CD14-positive monocyte (primary cell): Measurements from ENCODE around the gene SIM2. TPM values are rescaled to one million over a fixed set of nuclear protein-coding genes. Genes with fewer than 3 reads are reported as not detected.

Experiments used
- DNase-seq, 3 donors: peaks; one replicate each; pipeline ENCODE4 v3.0.0-alpha.2; 2011 to 2022
- H2AFZ ChIP-seq: 2 replicates; pipeline ENCODE4 v1.6.0; 2012; ENCODE audit warnings: mild to moderate bottlenecking, low read depth, low read length, inconsistent platforms; ENCODE audit not compliant: insufficient read depth, poor library complexity, severe bottlenecking
- H3K27ac ChIP-seq, 2 donors: 1 replicate in 1 of 2; 2 replicates in 1 of 2; pipeline ENCODE4 v1.5.1; 2012 to 2013; ENCODE audit warnings: low read length in 2 of 2, control low read depth in 1 of 2, inconsistent platforms in 1 of 2, low read depth in 1 of 2, mild to moderate bottlenecking in 1 of 2
- H3K27me3 ChIP-seq, 2 donors: one replicate each; pipeline versions ENCODE4 v1.6.0 to v1.6.1; 2011 to 2013; ENCODE audit warnings: low read length in 2 of 2; ENCODE audit not compliant: control insufficient read depth in 2 of 2, insufficient read depth in 2 of 2
- H3K36me3 ChIP-seq, 2 donors: replicated peaks in 1 of 2; 1 replicate in 1 of 2; 2 replicates in 1 of 2; pipeline versions ENCODE4 v1.5.1 to v1.6.1; 2012 to 2013; ENCODE audit warnings: low read length in 2 of 2, control low read depth in 1 of 2, inconsistent platforms in 1 of 2, mild to moderate bottlenecking in 1 of 2; ENCODE audit not compliant: insufficient read depth in 2 of 2, control insufficient read depth in 1 of 2
- H3K4me1 ChIP-seq, 2 donors: 1 replicate in 1 of 2; 2 replicates in 1 of 2; pipeline versions ENCODE4 v1.5.1 to v1.6.1; 2012 to 2013; ENCODE audit warnings: low read length in 2 of 2, control low read depth in 1 of 2, inconsistent platforms in 1 of 2, mild to moderate bottlenecking in 1 of 2, moderate library complexity in 1 of 2; ENCODE audit not compliant: insufficient read depth in 2 of 2, control insufficient read depth in 1 of 2
- H3K4me2 ChIP-seq: replicated peaks from 2 replicates; pipeline ENCODE3; 2012; ENCODE audit warnings: low read length, moderate library complexity, mild to moderate bottlenecking; ENCODE audit not compliant: poor library complexity, severe bottlenecking; ENCODE audit errors: extremely low read depth
- H3K4me3 ChIP-seq, 3 experiments: fragments of 200-600 bp in 1 of 3; sonication (generic) in 1 of 3; replicated peaks in 1 of 3; 1 replicate in 2 of 3; 2 replicates in 1 of 3; pipeline ENCODE4 v1.5.1; 2011 to 2013; ENCODE audit warnings: low read length in 3 of 3, mild to moderate bottlenecking in 3 of 3, control low read depth in 2 of 3, low read depth in 2 of 3, inconsistent platforms in 1 of 3, moderate library complexity in 1 of 3
- H3K79me2 ChIP-seq: 2 replicates; pipeline ENCODE4 v1.6.0; 2012; ENCODE audit warnings: mild to moderate bottlenecking, control low read depth, inconsistent platforms, low read length, moderate library complexity; ENCODE audit not compliant: insufficient read depth
- H3K9ac ChIP-seq: 2 replicates; pipeline ENCODE4 v1.6.0; 2017; ENCODE audit warnings: low read length, mild to moderate bottlenecking; ENCODE audit not compliant: insufficient read depth, poor library complexity, severe bottlenecking
- H3K9me3 ChIP-seq, 2 donors: replicated peaks in 1 of 2; 1 replicate in 1 of 2; 2 replicates in 1 of 2; pipeline versions ENCODE4 v1.5.1 to v1.6.1; 2012 to 2013; ENCODE audit warnings: low read length in 2 of 2, control low read depth in 1 of 2; ENCODE audit not compliant: control insufficient read depth in 1 of 2, insufficient read depth in 1 of 2
- H4K20me1 ChIP-seq: 2 replicates; pipeline ENCODE4 v1.6.0; 2012; ENCODE audit warnings: mild to moderate bottlenecking, low read length, control low read depth, moderate library complexity; ENCODE audit not compliant: insufficient read depth
- H3K27ac Mint-ChIP-seq, 7 donors: one replicate each; pipeline ENCODE4 v1.8.0; 2020; ENCODE audit warnings: mild to moderate bottlenecking in 7 of 7, mixed read lengths in 7 of 7, moderate library complexity in 6 of 7, inconsistent platforms in 2 of 7
- H3K27me3 Mint-ChIP-seq, 3 donors: one replicate each; pipeline ENCODE4 v1.8.0; 2021 to 2022; ENCODE audit warnings: low read depth in 3 of 3, mild to moderate bottlenecking in 3 of 3, mixed read lengths in 3 of 3, moderate library complexity in 3 of 3, inconsistent platforms in 1 of 3
- H3K36me3 Mint-ChIP-seq, 2 donors: one replicate each; pipeline ENCODE4 v1.8.0; 2020; ENCODE audit warnings: mixed read lengths in 2 of 2, inconsistent platforms in 1 of 2, mild to moderate bottlenecking in 1 of 2
- H3K4me1 Mint-ChIP-seq: one replicate; pipeline ENCODE4 v1.8.0; 2020; ENCODE audit warnings: mild to moderate bottlenecking, mixed read lengths
- H3K4me3 Mint-ChIP-seq, 2 donors: one replicate each; pipeline ENCODE4 v1.8.0; 2020; ENCODE audit warnings: mild to moderate bottlenecking in 2 of 2, mixed read lengths in 2 of 2, moderate library complexity in 1 of 2
- H3K9me3 Mint-ChIP-seq, 7 donors: one replicate each; pipeline ENCODE4 v1.8.0; 2020 to 2022; ENCODE audit warnings: mixed read lengths in 7 of 7, mild to moderate bottlenecking in 6 of 7, moderate library complexity in 6 of 7, inconsistent platforms in 2 of 7
- WGBS: methylation state at CpG from one replicate; pipeline ENCODE4 v1.1.5; 2013; ENCODE audit warnings: missing lambda C conversion rate; ENCODE audit not compliant: insufficient coverage; 5-methylcytosine and 5-hydroxymethylcytosine counted together
- intact Hi-C, 2 donors: fragments of 100-400 bp; cut with micrococcal nuclease; formaldehyde crosslinking; loops; one replicate each; pipeline versions ENCODE4 v1.15.0 to v1.15.1; 2023
- polyA plus RNA-seq, 3 donors: library from polyadenylated mRNA; depleted of rRNA in 1 of 3; unstranded in 2 of 3; stranded (reverse) in 1 of 3; fragments of 300-500 nt in 2 of 3; fragments of >200 nt in 1 of 3; fragmentation: Illumina TruSeq in 2 of 3; gene quantifications; 1 replicate in 2 of 3; 2 replicates in 1 of 3; pipeline ENCODE4 v1.2.3, GENCODE V29; 2012 to 2021
- TF ChIP-seq, protein P1 (sequence below): fragments of 200-600 bp; IDR thresholded peaks from one replicate; pipeline ENCODE4 v1.8.0; 2022; ENCODE audit warnings: antibody characterized with exemption, mild to moderate bottlenecking

Gene SIM2
- polyA plus RNA-seq, 3 donors = not detected

DNA sequence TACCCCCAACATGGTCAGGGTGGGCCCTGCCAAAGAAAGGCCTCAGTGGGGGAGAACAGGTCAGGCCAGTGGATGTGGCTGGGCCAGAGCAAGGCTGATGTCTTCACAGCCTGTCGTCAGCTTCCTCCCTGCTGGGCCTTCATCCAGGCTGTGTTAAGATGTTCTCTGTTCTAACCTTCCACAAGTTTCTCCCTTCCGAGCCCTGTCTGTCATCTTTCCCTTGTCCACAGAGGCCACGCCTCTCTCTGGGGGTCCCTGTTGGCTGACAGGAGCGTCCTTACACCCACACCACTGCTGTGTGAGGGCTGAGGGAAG is 36.2 kb downstream of the SIM2 start:
- H3K36me3 ChIP-seq = no peaks in the 10 kb centered on the region
- peaks cover 8 to 19% (median 16%) of the 10 kb centered on the region in 3 donors for H3K27me3 Mint-ChIP-seq
- no peaks in the 10 kb centered on the region for H3K4me1 Mint-ChIP-seq
- TF ChIP-seq, protein P1, sequence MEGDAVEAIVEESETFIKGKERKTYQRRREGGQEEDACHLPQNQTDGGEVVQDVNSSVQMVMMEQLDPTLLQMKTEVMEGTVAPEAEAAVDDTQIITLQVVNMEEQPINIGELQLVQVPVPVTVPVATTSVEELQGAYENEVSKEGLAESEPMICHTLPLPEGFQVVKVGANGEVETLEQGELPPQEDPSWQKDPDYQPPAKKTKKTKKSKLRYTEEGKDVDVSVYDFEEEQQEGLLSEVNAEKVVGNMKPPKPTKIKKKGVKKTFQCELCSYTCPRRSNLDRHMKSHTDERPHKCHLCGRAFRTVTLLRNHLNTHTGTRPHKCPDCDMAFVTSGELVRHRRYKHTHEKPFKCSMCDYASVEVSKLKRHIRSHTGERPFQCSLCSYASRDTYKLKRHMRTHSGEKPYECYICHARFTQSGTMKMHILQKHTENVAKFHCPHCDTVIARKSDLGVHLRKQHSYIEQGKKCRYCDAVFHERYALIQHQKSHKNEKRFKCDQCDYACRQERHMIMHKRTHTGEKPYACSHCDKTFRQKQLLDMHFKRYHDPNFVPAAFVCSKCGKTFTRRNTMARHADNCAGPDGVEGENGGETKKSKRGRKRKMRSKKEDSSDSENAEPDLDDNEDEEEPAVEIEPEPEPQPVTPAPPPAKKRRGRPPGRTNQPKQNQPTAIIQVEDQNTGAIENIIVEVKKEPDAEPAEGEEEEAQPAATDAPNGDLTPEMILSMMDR = no peak
- WGBS = no CpG with 5 or more reads among the region's 4 CpGs
- peaks cover 0 to 9% (median 2%) of the 10 kb centered on the region in 7 donors for H3K9me3 Mint-ChIP-seq
- H3K27me3 ChIP-seq = peaks cover 0 to 6% of the 10 kb centered on the region in 2 donors
- no peaks in the 10 kb centered on the region for H3K9me3 ChIP-seq
- intact Hi-C loops = no loop called here
- no peaks in the 10 kb centered on the region for H4K20me1 ChIP-seq
- H3K36me3 Mint-ChIP-seq = no peaks in the 10 kb centered on the region
- no peaks in the 10 kb centered on the region for H3K4me1 ChIP-seq
- H3K27ac ChIP-seq = no peak overlapping the region
- no peak for DNase-seq
- H3K4me3 Mint-ChIP-seq = no peak overlapping the region
- H3K79me2 ChIP-seq = no peaks in the 10 kb centered on the region
- H3K9ac ChIP-seq = no peak overlapping the region
- no peak overlapping the region for H2AFZ ChIP-seq
- no peak overlapping the region for H3K4me2 ChIP-seq
- H3K27ac Mint-ChIP-seq = no peak overlapping the region
- no peak overlapping the region for H3K4me3 ChIP-seq

DNA sequence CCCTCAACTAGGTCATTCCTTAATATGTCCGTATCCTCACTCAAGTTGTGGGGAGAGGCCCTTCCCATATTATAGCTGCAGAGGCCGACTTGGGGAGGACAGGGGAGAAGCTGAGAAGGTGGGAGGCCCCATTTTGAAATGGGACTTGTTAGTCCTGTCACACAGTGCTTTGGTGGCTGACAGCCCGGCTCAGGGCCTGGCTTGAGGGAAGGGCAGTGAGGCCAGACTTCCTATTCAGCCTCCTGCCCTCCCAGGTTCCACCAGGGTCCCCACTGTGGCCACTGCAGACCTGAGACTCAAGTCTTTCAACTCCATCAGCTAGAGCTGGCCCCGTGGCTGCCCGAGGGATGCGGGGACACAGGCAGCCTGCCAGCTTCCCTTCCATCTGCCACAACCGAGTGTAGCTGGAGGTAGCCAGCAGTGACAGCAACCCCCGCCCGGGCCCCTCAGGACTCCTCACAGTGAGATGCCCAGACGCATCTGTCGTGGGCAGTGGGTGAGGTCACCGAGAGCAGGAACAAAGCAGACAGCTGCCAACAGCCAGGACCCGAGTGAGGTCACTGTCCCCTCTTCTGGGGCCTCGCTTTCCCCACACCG is 36.9 kb downstream of the SIM2 start:
- H3K9me3 ChIP-seq = no peaks in the 10 kb centered on the region
- no peak overlapping the region for H3K27ac Mint-ChIP-seq
- TF ChIP-seq, protein P1 = no peak
- H3K27me3 ChIP-seq = peaks cover 0 to 6% of the 10 kb centered on the region in 2 donors
- no peaks in the 10 kb centered on the region for H4K20me1 ChIP-seq
- H3K27ac ChIP-seq = no peak overlapping the region
- H3K79me2 ChIP-seq = no peaks in the 10 kb centered on the region
- H3K4me2 ChIP-seq = no peak overlapping the region
- H3K4me3 ChIP-seq = no peak overlapping the region
- H3K27me3 Mint-ChIP-seq = peaks cover 8 to 19% (median 15%) of the 10 kb centered on the region in 3 donors
- H3K4me1 Mint-ChIP-seq = no peaks in the 10 kb centered on the region
- no peak overlapping the region for H3K9ac ChIP-seq
- no peaks in the 10 kb centered on the region for H3K4me1 ChIP-seq
- H3K9me3 Mint-ChIP-seq = peaks cover 0 to 9% (median 2%) of the 10 kb centered on the region in 7 donors
- no peaks in the 10 kb centered on the region for H3K36me3 Mint-ChIP-seq
- 86% methylated on average over 13 of the region's 15 CpGs for WGBS
- no peak for DNase-seq
- intact Hi-C loops = no loop called here
- no peak overlapping the region for H3K4me3 Mint-ChIP-seq
- no peaks in the 10 kb centered on the region for H3K36me3 ChIP-seq
- no peak overlapping the region for H2AFZ ChIP-seq
